GM12878 (cell line): ENCODE data around the gene RASGRF2.

ENCODE experiments used
- BRCA1 ChIP-seq: IDR thresholded peaks from 2 replicates; pipeline ENCODE4 v1.6.1; 2011; ENCODE audit warnings: low read depth, low read length, improper control_type of control experiment
- EZH2 ChIP-seq: IDR thresholded peaks from 2 replicates; pipeline ENCODE4 v1.6.1; 2012; ENCODE audit warnings: low read depth, mild to moderate bottlenecking, control low read depth, inconsistent platforms, low read length, borderline replicate concordance; ENCODE audit not compliant: control insufficient read depth
- FOS ChIP-seq: IDR thresholded peaks from 3 replicates; pipeline ENCODE4 v1.6.1; 2011; ENCODE audit warnings: borderline replicate concordance; ENCODE audit not compliant: insufficient read length; ENCODE audit errors: extremely low read depth
- MEF2A ChIP-seq: IDR thresholded peaks from 2 replicates; pipeline ENCODE4 v1.6.1; 2011; ENCODE audit warnings: low read depth, mild to moderate bottlenecking, low read length, moderate library complexity; ENCODE audit not compliant: insufficient read depth
- POLR2A ChIP-seq: IDR thresholded peaks from 2 replicates; pipeline ENCODE4 v1.6.1; 2011; ENCODE audit warnings: low read depth, mild to moderate bottlenecking, low read length
- RAD21 ChIP-seq: IDR thresholded peaks from 2 replicates; pipeline ENCODE4 v1.6.1; 2011; ENCODE audit warnings: mild to moderate bottlenecking, low read depth, low read length, moderate library complexity; ENCODE audit not compliant: insufficient read depth
- RBBP5 ChIP-seq: fragments of 200-600 bp; sonication (generic); conservative IDR thresholded peaks from 2 replicates; pipeline ENCODE4 v1.6.1; 2016
- SREBF2 ChIP-seq: IDR thresholded peaks from 2 replicates; pipeline ENCODE4 v1.6.1; 2012; ENCODE audit warnings: mild to moderate bottlenecking, low read length
- WRNIP1 ChIP-seq: IDR thresholded peaks from 2 replicates; pipeline ENCODE4 v1.6.1; 2011; ENCODE audit warnings: low read depth, low read length, improper control_type of control experiment, borderline replicate concordance
- YY1 ChIP-seq: IDR thresholded peaks from 2 replicates; pipeline ENCODE4 v1.6.1; 2011; ENCODE audit warnings: low read depth, mild to moderate bottlenecking, low read length
- TF ChIP-seq, protein P1 (sequence below), 3 experiments: IDR thresholded peaks in 2 of 3; conservative IDR thresholded peaks in 1 of 3; 2 replicates each; pipeline ENCODE4 v1.5.1; 2011; ENCODE audit warnings: low read depth in 3 of 3, low read length in 3 of 3, mild to moderate bottlenecking in 3 of 3, control low read depth in 2 of 3, moderate library complexity in 2 of 3, inconsistent platforms in 1 of 3, mixed read lengths in 1 of 3; ENCODE audit not compliant: control insufficient read depth in 2 of 3, insufficient read depth in 1 of 3; ENCODE audit errors: extremely low read depth in 1 of 3
- TF ChIP-seq, protein P2 (sequence below): fragments of 150-350 bp; IDR thresholded peaks from 2 replicates; pipeline ENCODE4 v1.6.1; 2016; ENCODE audit warnings: low read depth, low read length
- TF ChIP-seq, protein P3 (sequence below): IDR thresholded peaks from 2 replicates; pipeline ENCODE4 v1.6.1; 2012; ENCODE audit warnings: low read length, inconsistent platforms

DNA sequence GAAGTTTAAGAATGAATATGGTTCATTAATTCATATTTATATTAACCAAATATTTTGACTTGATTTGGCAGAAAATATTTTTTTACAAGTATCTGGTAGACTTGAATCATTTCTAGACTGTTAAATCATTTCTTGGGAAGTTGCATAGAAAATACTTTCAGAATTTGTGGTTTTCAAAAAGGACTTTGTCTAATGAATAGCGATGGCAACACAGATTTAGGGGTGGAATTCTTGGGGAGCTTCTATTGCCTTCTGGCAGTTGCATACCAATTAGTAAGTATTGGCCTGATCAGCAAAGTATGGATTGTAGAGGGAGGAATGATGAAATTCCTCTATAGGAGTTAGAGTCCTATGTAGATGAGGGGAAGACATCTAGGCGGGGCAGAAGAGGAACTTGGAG lies 204.3 kb downstream of the RASGRF2 start:
- TF ChIP-seq BRCA1 (no peak), RAD21 (no peak), WRNIP1 (no peak), FOS (no peak), MEF2A (no peak), SREBF2 (no peak), YY1 (no peak), POLR2A (no peak), EZH2 (no peak), RBBP5 (no peak)
- TF ChIP-seq, protein P1, sequence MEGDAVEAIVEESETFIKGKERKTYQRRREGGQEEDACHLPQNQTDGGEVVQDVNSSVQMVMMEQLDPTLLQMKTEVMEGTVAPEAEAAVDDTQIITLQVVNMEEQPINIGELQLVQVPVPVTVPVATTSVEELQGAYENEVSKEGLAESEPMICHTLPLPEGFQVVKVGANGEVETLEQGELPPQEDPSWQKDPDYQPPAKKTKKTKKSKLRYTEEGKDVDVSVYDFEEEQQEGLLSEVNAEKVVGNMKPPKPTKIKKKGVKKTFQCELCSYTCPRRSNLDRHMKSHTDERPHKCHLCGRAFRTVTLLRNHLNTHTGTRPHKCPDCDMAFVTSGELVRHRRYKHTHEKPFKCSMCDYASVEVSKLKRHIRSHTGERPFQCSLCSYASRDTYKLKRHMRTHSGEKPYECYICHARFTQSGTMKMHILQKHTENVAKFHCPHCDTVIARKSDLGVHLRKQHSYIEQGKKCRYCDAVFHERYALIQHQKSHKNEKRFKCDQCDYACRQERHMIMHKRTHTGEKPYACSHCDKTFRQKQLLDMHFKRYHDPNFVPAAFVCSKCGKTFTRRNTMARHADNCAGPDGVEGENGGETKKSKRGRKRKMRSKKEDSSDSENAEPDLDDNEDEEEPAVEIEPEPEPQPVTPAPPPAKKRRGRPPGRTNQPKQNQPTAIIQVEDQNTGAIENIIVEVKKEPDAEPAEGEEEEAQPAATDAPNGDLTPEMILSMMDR (IDR thresholded peaks at IDR 0.05 in 2 of 3, conservative IDR thresholded peaks at IDR 0.05 in 1 of 3; ENCODE audit: control insufficient read depth in 2 of 3, extremely low read depth in 1 of 3, insufficient read depth in 1 of 3, low read depth in 3 of 3, low read length in 3 of 3) = no peak
- TF ChIP-seq, protein P2, sequence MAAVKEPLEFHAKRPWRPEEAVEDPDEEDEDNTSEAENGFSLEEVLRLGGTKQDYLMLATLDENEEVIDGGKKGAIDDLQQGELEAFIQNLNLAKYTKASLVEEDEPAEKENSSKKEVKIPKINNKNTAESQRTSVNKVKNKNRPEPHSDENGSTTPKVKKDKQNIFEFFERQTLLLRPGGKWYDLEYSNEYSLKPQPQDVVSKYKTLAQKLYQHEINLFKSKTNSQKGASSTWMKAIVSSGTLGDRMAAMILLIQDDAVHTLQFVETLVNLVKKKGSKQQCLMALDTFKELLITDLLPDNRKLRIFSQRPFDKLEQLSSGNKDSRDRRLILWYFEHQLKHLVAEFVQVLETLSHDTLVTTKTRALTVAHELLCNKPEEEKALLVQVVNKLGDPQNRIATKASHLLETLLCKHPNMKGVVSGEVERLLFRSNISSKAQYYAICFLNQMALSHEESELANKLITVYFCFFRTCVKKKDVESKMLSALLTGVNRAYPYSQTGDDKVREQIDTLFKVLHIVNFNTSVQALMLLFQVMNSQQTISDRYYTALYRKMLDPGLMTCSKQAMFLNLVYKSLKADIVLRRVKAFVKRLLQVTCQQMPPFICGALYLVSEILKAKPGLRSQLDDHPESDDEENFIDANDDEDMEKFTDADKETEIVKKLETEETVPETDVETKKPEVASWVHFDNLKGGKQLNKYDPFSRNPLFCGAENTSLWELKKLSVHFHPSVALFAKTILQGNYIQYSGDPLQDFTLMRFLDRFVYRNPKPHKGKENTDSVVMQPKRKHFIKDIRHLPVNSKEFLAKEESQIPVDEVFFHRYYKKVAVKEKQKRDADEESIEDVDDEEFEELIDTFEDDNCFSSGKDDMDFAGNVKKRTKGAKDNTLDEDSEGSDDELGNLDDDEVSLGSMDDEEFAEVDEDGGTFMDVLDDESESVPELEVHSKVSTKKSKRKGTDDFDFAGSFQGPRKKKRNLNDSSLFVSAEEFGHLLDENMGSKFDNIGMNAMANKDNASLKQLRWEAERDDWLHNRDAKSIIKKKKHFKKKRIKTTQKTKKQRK = no peak
- TF ChIP-seq, protein P3, sequence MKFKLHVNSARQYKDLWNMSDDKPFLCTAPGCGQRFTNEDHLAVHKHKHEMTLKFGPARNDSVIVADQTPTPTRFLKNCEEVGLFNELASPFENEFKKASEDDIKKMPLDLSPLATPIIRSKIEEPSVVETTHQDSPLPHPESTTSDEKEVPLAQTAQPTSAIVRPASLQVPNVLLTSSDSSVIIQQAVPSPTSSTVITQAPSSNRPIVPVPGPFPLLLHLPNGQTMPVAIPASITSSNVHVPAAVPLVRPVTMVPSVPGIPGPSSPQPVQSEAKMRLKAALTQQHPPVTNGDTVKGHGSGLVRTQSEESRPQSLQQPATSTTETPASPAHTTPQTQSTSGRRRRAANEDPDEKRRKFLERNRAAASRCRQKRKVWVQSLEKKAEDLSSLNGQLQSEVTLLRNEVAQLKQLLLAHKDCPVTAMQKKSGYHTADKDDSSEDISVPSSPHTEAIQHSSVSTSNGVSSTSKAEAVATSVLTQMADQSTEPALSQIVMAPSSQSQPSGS = no peak
